Measurements from ENCODE around the gene LMAN2L. TPM values are rescaled to one million over a fixed set of nuclear protein-coding genes. Genes with fewer than 3 reads are reported as not detected.

Gene LMAN2L
- total RNA-seq, 1 donor, result 12.2 TPM

DNA sequence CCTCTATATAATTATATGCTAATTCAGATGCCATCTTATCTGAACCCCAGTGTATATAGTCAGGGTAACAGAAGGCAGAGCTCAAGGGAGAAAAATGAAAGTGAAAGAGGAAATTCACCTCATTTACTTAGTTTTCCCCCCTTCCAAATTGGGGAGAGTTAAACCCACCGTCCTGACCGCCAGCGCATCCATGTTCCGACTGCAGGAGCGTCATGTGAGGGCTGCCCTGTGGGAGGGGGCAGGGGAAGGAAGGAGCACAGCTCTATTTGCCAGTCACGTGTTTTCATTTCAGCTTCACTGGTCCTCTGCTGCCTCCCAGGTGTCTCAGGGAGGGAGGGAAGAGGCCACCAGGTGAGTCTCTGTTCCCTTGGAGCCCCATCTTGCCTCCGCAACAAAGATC, 34.1 kb upstream of the LMAN2L start:
- no peak for DNase-seq (ENCODE audit: low read depth)
- TF ChIP-seq, protein P1, sequence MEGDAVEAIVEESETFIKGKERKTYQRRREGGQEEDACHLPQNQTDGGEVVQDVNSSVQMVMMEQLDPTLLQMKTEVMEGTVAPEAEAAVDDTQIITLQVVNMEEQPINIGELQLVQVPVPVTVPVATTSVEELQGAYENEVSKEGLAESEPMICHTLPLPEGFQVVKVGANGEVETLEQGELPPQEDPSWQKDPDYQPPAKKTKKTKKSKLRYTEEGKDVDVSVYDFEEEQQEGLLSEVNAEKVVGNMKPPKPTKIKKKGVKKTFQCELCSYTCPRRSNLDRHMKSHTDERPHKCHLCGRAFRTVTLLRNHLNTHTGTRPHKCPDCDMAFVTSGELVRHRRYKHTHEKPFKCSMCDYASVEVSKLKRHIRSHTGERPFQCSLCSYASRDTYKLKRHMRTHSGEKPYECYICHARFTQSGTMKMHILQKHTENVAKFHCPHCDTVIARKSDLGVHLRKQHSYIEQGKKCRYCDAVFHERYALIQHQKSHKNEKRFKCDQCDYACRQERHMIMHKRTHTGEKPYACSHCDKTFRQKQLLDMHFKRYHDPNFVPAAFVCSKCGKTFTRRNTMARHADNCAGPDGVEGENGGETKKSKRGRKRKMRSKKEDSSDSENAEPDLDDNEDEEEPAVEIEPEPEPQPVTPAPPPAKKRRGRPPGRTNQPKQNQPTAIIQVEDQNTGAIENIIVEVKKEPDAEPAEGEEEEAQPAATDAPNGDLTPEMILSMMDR (IDR thresholded peaks at IDR 0.05; ENCODE audit: insufficient read depth, low read length), result no peak
- no peak overlapping the region for H3K4me3 ChIP-seq (ENCODE audit: low read depth, low read length)

DNA sequence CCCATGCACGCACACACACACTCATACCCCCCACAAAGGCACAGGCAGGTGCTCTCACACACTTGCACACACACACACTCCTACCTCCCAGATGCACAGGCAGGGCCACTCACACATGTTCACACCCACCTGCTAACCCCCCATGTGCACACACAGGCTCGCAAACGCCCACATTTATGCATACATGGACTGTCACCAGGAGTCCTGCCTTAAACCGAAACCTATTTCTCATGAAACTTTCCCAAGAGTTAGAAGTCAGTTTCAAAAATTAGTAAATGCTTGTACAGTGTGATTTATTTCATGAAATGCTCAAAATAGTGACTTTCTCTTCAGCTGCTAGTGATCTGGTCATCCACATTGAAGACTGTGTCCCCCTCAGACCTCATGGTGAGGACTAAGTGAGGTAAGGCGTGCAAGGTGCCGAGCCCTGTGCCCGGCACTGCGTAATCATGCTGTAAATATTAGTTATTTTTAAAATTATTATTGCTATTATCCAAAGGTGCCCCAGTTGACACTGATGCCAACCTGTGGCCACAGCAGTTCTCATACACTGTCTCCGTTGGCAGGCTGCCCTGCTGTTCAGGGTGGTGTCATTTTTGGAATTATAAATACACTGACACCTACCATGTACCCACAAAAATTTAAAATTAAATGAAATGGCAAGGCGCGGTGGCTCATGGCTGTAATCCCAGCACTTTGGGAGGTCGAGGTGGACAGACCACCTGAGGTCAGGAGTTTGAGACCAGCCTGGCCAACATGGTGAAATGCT, 33.2 kb upstream of the LMAN2L start:
- TF ChIP-seq, protein P1 (IDR thresholded peaks at IDR 0.05; ENCODE audit: insufficient read depth, low read length), result no peak

DNA sequence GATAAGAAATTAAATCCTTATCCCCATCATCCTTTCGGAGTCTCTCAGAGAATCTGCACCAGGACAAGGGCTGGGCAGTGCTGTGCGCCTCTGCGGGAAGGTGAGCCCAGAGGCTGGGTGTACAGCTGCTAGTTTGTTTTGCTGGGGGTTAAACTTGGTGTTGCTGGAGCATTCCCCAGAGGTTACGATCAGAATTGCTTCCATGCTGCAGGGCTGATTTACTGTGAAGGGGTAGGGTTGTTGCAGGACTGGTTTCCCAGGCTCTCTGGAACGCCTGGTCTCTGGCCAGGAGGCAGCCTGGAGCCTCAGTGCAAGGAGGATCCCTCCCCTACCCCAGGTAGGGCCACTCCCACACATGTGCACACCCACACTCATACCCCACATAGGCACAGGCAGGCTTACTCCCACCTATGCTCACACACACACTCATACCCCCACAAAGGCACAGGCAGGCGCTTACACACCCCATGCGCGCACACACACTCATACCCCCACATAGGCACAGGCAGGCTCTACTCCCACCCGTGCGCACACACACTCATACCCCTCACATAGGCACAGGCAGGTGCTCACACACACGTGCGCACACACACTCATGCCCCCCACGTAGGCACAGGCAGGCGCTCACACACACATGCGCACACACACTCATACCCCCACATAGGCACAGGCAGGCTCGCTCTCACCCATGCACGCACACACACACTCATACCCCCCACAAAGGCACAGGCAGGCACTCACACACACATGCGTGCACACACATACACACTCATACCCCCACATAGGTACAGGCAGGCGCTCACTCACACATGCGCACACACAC, 32.1 kb upstream of the LMAN2L start:
- TF ChIP-seq, protein P1 (IDR thresholded peaks at IDR 0.05; ENCODE audit: insufficient read depth, low read length), result no peak

More for the DNA sequence above, 33.2 kb upstream of the LMAN2L start:
- H3K4me3 ChIP-seq (ENCODE audit: low read depth, low read length), result no peak overlapping the region
- no peak for DNase-seq (ENCODE audit: low read depth)

GRCh38 chr2:96770442-96771202, 30.8 kb upstream of the LMAN2L start:
- DNase-seq (ENCODE audit: low read depth), result no peak
- H3K4me3 ChIP-seq (ENCODE audit: low read depth, low read length), result no peak overlapping the region
- TF ChIP-seq, protein P1 (IDR thresholded peaks at IDR 0.05; ENCODE audit: insufficient read depth, low read length), result no peak

More for the DNA sequence above, 32.1 kb upstream of the LMAN2L start:
- no peak overlapping the region for H3K4me3 ChIP-seq (ENCODE audit: low read depth, low read length)
- no peak for DNase-seq (ENCODE audit: low read depth)

DNA sequence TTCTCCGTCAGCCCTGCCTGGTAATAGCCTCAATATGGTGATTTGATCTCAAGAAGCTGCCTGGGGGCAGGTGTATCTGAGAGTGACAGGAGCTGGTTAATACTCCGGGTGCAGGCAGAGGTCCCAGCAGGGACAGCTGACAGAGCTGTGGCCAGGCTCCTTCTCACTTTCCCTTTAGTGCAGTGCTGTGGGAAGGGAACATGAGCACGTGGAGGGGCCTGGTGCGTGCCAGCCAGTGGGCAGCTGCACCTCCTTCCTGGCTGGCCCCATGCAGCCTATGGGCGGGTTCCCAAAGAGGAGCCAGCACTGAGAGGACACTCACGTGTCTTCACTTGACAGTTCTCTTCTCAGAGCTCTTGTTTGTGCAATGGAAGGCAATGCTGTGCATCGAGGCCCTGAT, 29.9 kb upstream of the LMAN2L start:
- TF ChIP-seq, protein P1 (IDR thresholded peaks at IDR 0.05; ENCODE audit: insufficient read depth, low read length), result no peak
- no peak for DNase-seq (ENCODE audit: low read depth)
- no peak overlapping the region for H3K4me3 ChIP-seq (ENCODE audit: low read depth, low read length)

- DNase-seq (ENCODE audit: low read depth), result no peak
- TF ChIP-seq, protein P1 (IDR thresholded peaks at IDR 0.05; ENCODE audit: insufficient read depth, low read length), result no peak
- no peak overlapping the region for H3K4me3 ChIP-seq (ENCODE audit: low read depth, low read length)
Observed at GRCh38 chr2:96768083-96768561, 28.3 kb upstream of the LMAN2L start.
